HUES6 (cell line): ENCODE measurements around the gene FAM163B.

ENCODE experiments used
- H3K27ac ChIP-seq: 2 replicates; pipeline ENCODE4 v1.7.0; 2013; ENCODE audit warnings: low read depth, mild to moderate bottlenecking, low read length, inconsistent platforms
- H3K27me3 ChIP-seq: 2 replicates; pipeline ENCODE4 v1.6.1; 2013; ENCODE audit warnings: low read length; ENCODE audit not compliant: control insufficient read depth, insufficient read depth
- H3K36me3 ChIP-seq: 2 replicates; pipeline ENCODE4 v1.6.1; 2013; ENCODE audit warnings: low read length; ENCODE audit not compliant: control insufficient read depth, insufficient read depth
- H3K4me1 ChIP-seq: 2 replicates; pipeline ENCODE4 v1.6.1; 2013; ENCODE audit warnings: low read length; ENCODE audit not compliant: control insufficient read depth, insufficient read depth
- H3K4me3 ChIP-seq: 2 replicates; pipeline ENCODE4 v1.5.1; 2013; ENCODE audit warnings: low read depth, low read length
- H3K9ac ChIP-seq: one replicate; pipeline ENCODE4 v1.6.1; 2013; ENCODE audit warnings: mild to moderate bottlenecking, low read length
- H3K9me3 ChIP-seq: 2 replicates; pipeline ENCODE4 v1.6.1; 2013; ENCODE audit warnings: low read depth, low read length; ENCODE audit not compliant: control insufficient read depth, insufficient read depth

The FAM163B gene

GRCh38 chr9:133605446-133605845 lies 3.7 kb downstream of the FAM163B start:
- no peaks in the 10 kb centered on the region for H3K36me3 ChIP-seq
- no peak overlapping the region for H3K4me3 ChIP-seq
- H3K27ac ChIP-seq = no peak overlapping the region
- peaks cover 11% of the 10 kb centered on the region for H3K4me1 ChIP-seq
- H3K9me3 ChIP-seq = no peaks in the 10 kb centered on the region
- no peak overlapping the region for H3K9ac ChIP-seq
- peaks cover 35% of the 10 kb centered on the region for H3K27me3 ChIP-seq

- H3K9me3 ChIP-seq = peaks cover 1% of the 10 kb centered on the region; the same call in 1 of the 2 replicates
- H3K4me1 ChIP-seq = peaks cover 11% of the 10 kb centered on the region
- no peak overlapping the region for H3K4me3 ChIP-seq
- H3K36me3 ChIP-seq = no peaks in the 10 kb centered on the region
- H3K9ac ChIP-seq = no peak overlapping the region
- H3K27me3 ChIP-seq = peaks cover 29% of the 10 kb centered on the region
- H3K27ac ChIP-seq = no peak overlapping the region
Measured at GRCh38 chr9:133604856-133605255, 4.3 kb downstream of the FAM163B start.

GRCh38 chr9:133604214-133604613 lies 5.0 kb downstream of the FAM163B start:
- Histone ChIP-seq H3K27ac (no peak overlapping the region), H3K9me3 (peaks cover 7% of the 10 kb centered on the region; the same call in 1 of the 2 replicates), H3K27me3 (peaks cover 24% of the 10 kb centered on the region), H3K4me1 (peaks cover 8% of the 10 kb centered on the region), H3K4me3 (no peak overlapping the region), H3K36me3 (no peaks in the 10 kb centered on the region), H3K9ac (no peak overlapping the region)

GRCh38 chr9:133603135-133603927 lies 5.9 kb downstream of the FAM163B start:
- peaks cover 6% of the 10 kb centered on the region for H3K4me1 ChIP-seq
- H3K9ac ChIP-seq = no peak overlapping the region
- no peak overlapping the region for H3K4me3 ChIP-seq
- H3K9me3 ChIP-seq = peaks cover 7% of the 10 kb centered on the region; the same call in 1 of the 2 replicates
- no peak overlapping the region for H3K27ac ChIP-seq
- no peaks in the 10 kb centered on the region for H3K36me3 ChIP-seq
- peaks cover 17% of the 10 kb centered on the region for H3K27me3 ChIP-seq

GRCh38 chr9:133602277-133602676 lies 6.9 kb downstream of the FAM163B start:
- Histone ChIP-seq H3K4me1 (peaks cover 6% of the 10 kb centered on the region), H3K9me3 (peaks cover 16% of the 10 kb centered on the region), H3K27ac (no peak overlapping the region), H3K36me3 (no peaks in the 10 kb centered on the region), H3K9ac (no peak overlapping the region), H3K27me3 (peaks cover 6% of the 10 kb centered on the region), H3K4me3 (no peak overlapping the region)

GRCh38 chr9:133601746-133602145 lies 7.4 kb downstream of the FAM163B start:
- no peak overlapping the region for H3K9ac ChIP-seq
- peaks cover 6% of the 10 kb centered on the region for H3K4me1 ChIP-seq
- H3K4me3 ChIP-seq = no peak overlapping the region
- no peaks in the 10 kb centered on the region for H3K36me3 ChIP-seq
- peaks cover under 1% of the 10 kb centered on the region for H3K27me3 ChIP-seq
- H3K27ac ChIP-seq = no peak overlapping the region
- H3K9me3 ChIP-seq = peaks cover 21% of the 10 kb centered on the region

GRCh38 chr9:133600739-133601138 lies 8.4 kb downstream of the FAM163B start:
- no peak overlapping the region for H3K9ac ChIP-seq
- no peaks in the 10 kb centered on the region for H3K27me3 ChIP-seq
- no peak overlapping the region for H3K4me3 ChIP-seq
- H3K36me3 ChIP-seq = no peaks in the 10 kb centered on the region
- H3K9me3 ChIP-seq = peaks cover 26% of the 10 kb centered on the region
- no peak overlapping the region for H3K27ac ChIP-seq
- H3K4me1 ChIP-seq = peaks cover 6% of the 10 kb centered on the region

- no peak overlapping the region for H3K4me3 ChIP-seq
- H3K36me3 ChIP-seq = no peaks in the 10 kb centered on the region
- H3K27ac ChIP-seq = no peak overlapping the region
- peaks cover 26% of the 10 kb centered on the region for H3K9me3 ChIP-seq
- H3K9ac ChIP-seq = no peak overlapping the region
- no peaks in the 10 kb centered on the region for H3K27me3 ChIP-seq
- H3K4me1 ChIP-seq = peaks cover 6% of the 10 kb centered on the region
Measured at GRCh38 chr9:133599470-133600173, 9.6 kb downstream of the FAM163B start.

GRCh38 chr9:133598978-133599377 lies 10.2 kb downstream of the FAM163B start:
- H3K9ac ChIP-seq = no peak overlapping the region
- H3K27ac ChIP-seq = no peak overlapping the region
- peaks cover 6% of the 10 kb centered on the region for H3K4me1 ChIP-seq
- no peaks in the 10 kb centered on the region for H3K36me3 ChIP-seq
- H3K9me3 ChIP-seq = peaks cover 26% of the 10 kb centered on the region
- H3K4me3 ChIP-seq = no peak overlapping the region
- H3K27me3 ChIP-seq = no peaks in the 10 kb centered on the region

- peaks cover 26% of the 10 kb centered on the region for H3K9me3 ChIP-seq
- no peaks in the 10 kb centered on the region for H3K27me3 ChIP-seq
Measured at GRCh38 chr9:133597316-133597957, 11.8 kb downstream of the FAM163B start.

GRCh38 chr9:133595910-133596309 lies 13.3 kb downstream of the FAM163B start:
- no peak overlapping the region for H3K4me3 ChIP-seq
- H3K9ac ChIP-seq = no peak overlapping the region
- no peak overlapping the region for H3K27ac ChIP-seq
- H3K36me3 ChIP-seq = no peaks in the 10 kb centered on the region
- peaks cover 26% of the 10 kb centered on the region for H3K9me3 ChIP-seq
- no peaks in the 10 kb centered on the region for H3K4me1 ChIP-seq
- no peaks in the 10 kb centered on the region for H3K27me3 ChIP-seq

More at GRCh38 chr9:133597316-133597957, 11.8 kb downstream of the FAM163B start:
- no peaks in the 10 kb centered on the region for H3K36me3 ChIP-seq
- H3K4me1 ChIP-seq = no peaks in the 10 kb centered on the region
- no peak overlapping the region for H3K4me3 ChIP-seq
- no peak overlapping the region for H3K9ac ChIP-seq
- H3K27ac ChIP-seq = no peak overlapping the region
